Activated T-cell treated with anti-CD3 and anti-CD28 coated beads for 24 hours (primary cell): Measurements from ENCODE around the gene LRRC38.

Experiments
- DNase-seq: peaks from one replicate; pipeline ENCODE4 v3.0.0-alpha.2; 2020; ENCODE audit warnings: low read depth

LRRC38 gene

GRCh38 chr1:13516606-13517005, 2.8 kb upstream of the LRRC38 start:
- no peak for DNase-seq

- no peak for DNase-seq
Observed at GRCh38 chr1:13514821-13515220, 1.0 kb upstream of the LRRC38 start.

- DNase-seq, result no peak
Observed at GRCh38 chr1:13513063-13513894, 524 bp downstream of the LRRC38 start.

- DNase-seq, result no peak
Observed at GRCh38 chr1:13512472-13512871, 1.3 kb downstream of the LRRC38 start.

GRCh38 chr1:13510499-13510898, 3.3 kb downstream of the LRRC38 start:
- DNase-seq, result no peak

GRCh38 chr1:13507075-13507474, 6.7 kb downstream of the LRRC38 start:
- no peak for DNase-seq

- no peak for DNase-seq
Observed at GRCh38 chr1:13505020-13505419, 8.8 kb downstream of the LRRC38 start.

GRCh38 chr1:13500806-13501205, 13.0 kb downstream of the LRRC38 start:
- DNase-seq, result no peak

- DNase-seq, result no peak
Observed at GRCh38 chr1:13499422-13499821, 14.4 kb downstream of the LRRC38 start.

- DNase-seq, result no peak
Observed at GRCh38 chr1:13498553-13498952, 15.2 kb downstream of the LRRC38 start.

GRCh38 chr1:13495186-13495585, 18.6 kb downstream of the LRRC38 start:
- DNase-seq, result no peak

GRCh38 chr1:13494712-13495111, 19.1 kb downstream of the LRRC38 start:
- DNase-seq, result no peak

GRCh38 chr1:13494025-13494424, 19.8 kb downstream of the LRRC38 start:
- DNase-seq, result no peak

- no peak for DNase-seq
Observed at GRCh38 chr1:13492711-13493110, 21.1 kb downstream of the LRRC38 start.

GRCh38 chr1:13487957-13488356, 25.8 kb downstream of the LRRC38 start:
- no peak for DNase-seq

GRCh38 chr1:13487143-13487868, 26.5 kb downstream of the LRRC38 start:
- DNase-seq, result no peak

- no peak for DNase-seq
Observed at GRCh38 chr1:13483946-13484345, 29.9 kb downstream of the LRRC38 start.

- DNase-seq, result no peak
Observed at GRCh38 chr1:13482600-13482999, 31.2 kb downstream of the LRRC38 start.

- no peak for DNase-seq
Observed at GRCh38 chr1:13479171-13479856, 34.5 kb downstream of the LRRC38 start.

GRCh38 chr1:13478692-13479091, 35.1 kb downstream of the LRRC38 start:
- DNase-seq, result no peak

- no peak for DNase-seq
Observed at GRCh38 chr1:13469343-13469742, 44.5 kb downstream of the LRRC38 start.

GRCh38 chr1:13465515-13465914, 48.3 kb downstream of the LRRC38 start:
- DNase-seq, result no peak

GRCh38 chr1:13462682-13463081, 51.1 kb downstream of the LRRC38 start:
- no peak for DNase-seq
